ENCODE data around the gene DYRK1B.

GRCh38 chr19:39864118-39864517 is 30.2 kb upstream of the DYRK1B start:
- TF ChIP-seq CTCF (IDR thresholded peaks at IDR 0.05): no peak
- TF ChIP-seq POLR2A (IDR thresholded peaks at IDR 0.05): no peak

All from uterus (tissue), 2 donors.